Measurements from ENCODE around the gene CTNNA2. TPM values are rescaled to one million over a fixed set of nuclear protein-coding genes. Genes with fewer than 3 reads are reported as not detected.

CTNNA2 gene
- total RNA-seq, 1 experiment from 2014 or later: 5.5 TPM

GRCh38 chr2:79950526-79950925 lies 437.7 kb downstream of the CTNNA2 start:
- Histone ChIP-seq H3K27me3 (ENCODE audit: insufficient read depth, low read length) (no peaks in the 10 kb centered on the region), H4K5ac (ENCODE audit: insufficient read length, low read depth, low read length) (no peak overlapping the region), H3K79me2 (ENCODE audit: insufficient read depth, low read length) (no peaks in the 10 kb centered on the region), H3T11ph (ENCODE audit: low read length) (no peak overlapping the region), H2BK12ac (ENCODE audit: insufficient read length, low read depth, low read length) (no peak overlapping the region), H2BK20ac (ENCODE audit: low read depth, low read length, poor library complexity, severe bottlenecking) (no peak overlapping the region), H4K20me1 (ENCODE audit: control insufficient read depth, insufficient read depth, insufficient read length) (no peaks in the 10 kb centered on the region), H3K4me2 (ENCODE audit: insufficient read depth, insufficient read length, low read length) (no peak overlapping the region), H3K14ac (ENCODE audit: insufficient read depth, low read length) (no peak overlapping the region), H3K9ac (ENCODE audit: extremely low read depth, insufficient read length, low read length) (no peak overlapping the region), H4K91ac (ENCODE audit: insufficient read length, low read depth, low read length) (no peak overlapping the region), H3K56ac (ENCODE audit: insufficient read length, low read depth, low read length) (no peak overlapping the region), H3K4me1 (ENCODE audit: insufficient read depth, low read length) (peaks cover 2% of the 10 kb centered on the region; the same call in 1 of the 2 replicates), H2BK5ac (ENCODE audit: insufficient read length, low read length) (no peak overlapping the region), H3K4ac (ENCODE audit: low read depth, low read length) (no peak overlapping the region), H2AK5ac (ENCODE audit: insufficient read length, low read length) (no peak overlapping the region), H3K79me1 (ENCODE audit: insufficient read depth, low read depth, low read length, poor library complexity, severe bottlenecking) (no peaks in the 10 kb centered on the region), H3K18ac (ENCODE audit: insufficient read length, low read depth, low read length) (no peak overlapping the region), H3K23me2 (ENCODE audit: insufficient read length, low read depth, low read length, poor library complexity, severe bottlenecking) (no peaks in the 10 kb centered on the region), H2BK120ac (ENCODE audit: low read depth, low read length, poor library complexity, severe bottlenecking) (no peak overlapping the region), H3K23ac (ENCODE audit: insufficient read length, low read depth, low read length) (no peak overlapping the region), H3K9me3 (ENCODE audit: control insufficient read depth, low read depth, low read length) (no peaks in the 10 kb centered on the region), H2BK15ac (ENCODE audit: low read depth, low read length) (no peak overlapping the region), H3K27ac (ENCODE audit: insufficient read length, low read depth, low read length) (no peak overlapping the region), H4K8ac (replicated peaks; ENCODE audit: insufficient read length, low read depth, low read length) (no peak overlapping the region), H2AFZ (ENCODE audit: low read length) (no peak overlapping the region)
- H3K9me3 Mint-ChIP-seq: no peaks in the 10 kb centered on the region
- H3K4me3 Mint-ChIP-seq: no peak overlapping the region
- H3K36me3 Mint-ChIP-seq (ENCODE audit: insufficient read depth in 1 of 3, low read depth in 3 of 3): no peaks in the 10 kb centered on the region
- H3K27me3 Mint-ChIP-seq (ENCODE audit: low read depth): no peaks in the 10 kb centered on the region
- TF ChIP-seq CTCF (conservative IDR thresholded peaks at IDR 0.05): no peak
- WGBS (ENCODE audit: extremely low coverage, insufficient read length, low lambda C conversion rate): no CpG with 5 or more reads among the region's 3 CpGs
- DNase-seq: no peak
- peaks cover 7 to 9% of the 10 kb centered on the region in 2 experiments for H3K4me1 Mint-ChIP-seq
- H3K27ac Mint-ChIP-seq: no peak overlapping the region

Data from H9 (cell line).